H1 (cell line): ENCODE results near the gene ZBTB42. TPM values are rescaled to one million over a fixed set of nuclear protein-coding genes. Genes with fewer than 3 reads are reported as not detected.

ENCODE experiments used
- CTCF ChIA-PET: fragments of 300-600 bp; sonication (Branson Sonifier 250); formaldehyde crosslinking; loops from one replicate; lab custom pipeline; 2021; ENCODE audit not compliant: partially characterized antibody; lab: Charles Lee
- POLR2A ChIA-PET: fragments of 300-600 bp; sonication (Branson Sonifier 250); formaldehyde crosslinking; loops from one replicate; lab custom pipeline; 2021; ENCODE audit warnings: inconsistent platforms; ENCODE audit not compliant: partially characterized antibody; lab: Charles Lee
- DNase-seq, 2 experiments: peaks; one replicate each; pipeline versions ENCODE4 v3.0.0 to v3.0.0-alpha.2; 2010 to 2022; ENCODE audit warnings: low spot score in 2 of 2, low read depth in 1 of 2, mixed read lengths in 1 of 2
- FAIRE-seq: peaks from 2 replicates; lab custom pipeline; 2011; peaks lifted over from hg19 to GRCh38; lab: Jason Lieb, UNC
- H2AFZ ChIP-seq: 2 replicates; pipeline ENCODE4 v1.8.1; 2012; ENCODE audit warnings: low read length, inconsistent platforms
- H2AK5ac ChIP-seq: 2 replicates; pipeline ENCODE4 v1.6.1; 2013; ENCODE audit warnings: low read depth, low read length
- H2BK120ac ChIP-seq: replicated peaks from 2 replicates; pipeline ENCODE3; 2013; ENCODE audit warnings: low read depth, low read length, inconsistent platforms
- H2BK12ac ChIP-seq: 2 replicates; pipeline ENCODE4 v1.6.1; 2013; ENCODE audit warnings: low read depth, low read length
- H2BK15ac ChIP-seq: 2 replicates; pipeline ENCODE4 v1.6.1; 2013; ENCODE audit warnings: low read length
- H2BK20ac ChIP-seq: 2 replicates; pipeline ENCODE4 v1.6.1; 2013; ENCODE audit warnings: low read length
- H2BK5ac ChIP-seq: 2 replicates; pipeline ENCODE4 v1.6.1; 2013; ENCODE audit warnings: low read depth, low read length
- H3K14ac ChIP-seq: 2 replicates; pipeline ENCODE4 v1.6.1; 2013; ENCODE audit warnings: inconsistent platforms; ENCODE audit not compliant: insufficient read length
- H3K18ac ChIP-seq: 2 replicates; pipeline ENCODE4 v1.6.1; 2013; ENCODE audit warnings: low read length; ENCODE audit errors: extremely low read depth
- H3K23ac ChIP-seq: 2 replicates; pipeline ENCODE4 v1.6.1; 2013; ENCODE audit warnings: inconsistent platforms; ENCODE audit not compliant: insufficient read length
- H3K23me2 ChIP-seq: 2 replicates; pipeline ENCODE4 v1.6.1; 2013; ENCODE audit warnings: low read depth, low read length
- H3K27ac ChIP-seq: 2 replicates; pipeline ENCODE4 v1.6.1; 2011; ENCODE audit warnings: low read depth, low read length, inconsistent platforms
- H3K27me3 ChIP-seq, 4 experiments: replicated peaks in 1 of 4; 1 replicate in 1 of 4; 2 replicates in 3 of 4; pipeline versions ENCODE4 v1.6.1 to v1.8.1; 2011 to 2013; ENCODE audit warnings: low read length in 3 of 4, mild to moderate bottlenecking in 3 of 4, inconsistent platforms in 2 of 4, mixed read lengths in 2 of 4, moderate library complexity in 1 of 4; ENCODE audit not compliant: control insufficient read depth in 3 of 4, insufficient read depth in 3 of 4; ENCODE audit errors: extremely low read depth in 1 of 4
- H3K36me3 ChIP-seq, 4 experiments: 2 replicates each; pipeline versions ENCODE4 v1.6.1 to v1.8.1; 2011 to 2013; ENCODE audit warnings: mild to moderate bottlenecking in 4 of 4, low read length in 3 of 4, moderate library complexity in 2 of 4, control low read depth in 1 of 4, inconsistent platforms in 1 of 4; ENCODE audit not compliant: insufficient read depth in 4 of 4, control insufficient read depth in 2 of 4
- H3K4ac ChIP-seq: replicated peaks from 2 replicates; pipeline ENCODE3; 2013; ENCODE audit warnings: low read length, low read depth, mixed read lengths, inconsistent platforms; ENCODE audit not compliant: insufficient read length
- H3K4me1 ChIP-seq, 4 experiments: replicated peaks in 1 of 4; 1 replicate in 1 of 4; 2 replicates in 3 of 4; pipeline versions ENCODE4 v1.6.1 to v1.8.1; 2011 to 2013; ENCODE audit warnings: low read length in 3 of 4, inconsistent platforms in 2 of 4, mixed read lengths in 1 of 4; ENCODE audit not compliant: insufficient read depth in 4 of 4, control insufficient read depth in 3 of 4
- H3K4me2 ChIP-seq, 2 experiments: 2 replicates each; pipeline versions ENCODE4 v1.6.1 to v1.8.1; 2011 to 2013; ENCODE audit warnings: low read depth in 2 of 2, low read length in 2 of 2, control low read depth in 1 of 2, inconsistent platforms in 1 of 2, mild to moderate bottlenecking in 1 of 2; ENCODE audit not compliant: insufficient read depth in 1 of 2
- H3K4me3 ChIP-seq, 4 experiments: fragments of 200-600, 300-600 bp in 1 of 4; sonication (generic), shearing (Covaris generic), sonication (Bioruptor Twin) in 1 of 4; 2 replicates each; pipeline versions ENCODE4 v1.5.1 to v1.8.1; 2011 to 2016; ENCODE audit warnings: low read length in 4 of 4, low read depth in 3 of 4, control low read depth in 2 of 4, inconsistent platforms in 2 of 4, mild to moderate bottlenecking in 2 of 4, mixed read lengths in 1 of 4, moderate library complexity in 1 of 4; ENCODE audit not compliant: insufficient read depth in 2 of 4; ENCODE audit errors: extremely low read depth in 1 of 4
- H3K56ac ChIP-seq: replicated peaks from 2 replicates; pipeline ENCODE3; 2013; ENCODE audit warnings: low read depth, mild to moderate bottlenecking, mixed read lengths, low read length, inconsistent platforms; ENCODE audit not compliant: insufficient read length
- H3K79me1 ChIP-seq: 2 replicates; pipeline ENCODE4 v1.6.1; 2013; ENCODE audit warnings: low read depth, low read length, control low read depth
- H3K79me2 ChIP-seq, 2 experiments: 2 replicates each; pipeline versions ENCODE4 v1.6.1 to v1.8.1; 2012 to 2013; ENCODE audit warnings: low read length in 2 of 2, mild to moderate bottlenecking in 2 of 2, inconsistent platforms in 1 of 2; ENCODE audit not compliant: insufficient read depth in 2 of 2, control insufficient read depth in 1 of 2
- H3K9ac ChIP-seq, 4 experiments: replicated peaks in 1 of 4; 1 replicate in 1 of 4; 2 replicates in 3 of 4; pipeline versions ENCODE4 v1.6.1 to v1.8.1; 2011 to 2013; ENCODE audit warnings: low read depth in 3 of 4, low read length in 3 of 4, control low read depth in 2 of 4, mild to moderate bottlenecking in 2 of 4, moderate library complexity in 2 of 4, inconsistent platforms in 1 of 4; ENCODE audit errors: extremely low read depth in 1 of 4
- H3K9me3 ChIP-seq, 2 experiments: 2 replicates each; pipeline versions ENCODE4 v1.6.1 to v1.8.1; 2012 to 2013; ENCODE audit warnings: mild to moderate bottlenecking in 2 of 2, moderate library complexity in 2 of 2, control low read depth in 1 of 2, inconsistent platforms in 1 of 2, low read depth in 1 of 2, low read length in 1 of 2, mixed read lengths in 1 of 2; ENCODE audit not compliant: insufficient read depth in 2 of 2
- H4K20me1 ChIP-seq, 2 experiments: replicated peaks in 1 of 2; 2 replicates each; pipeline versions ENCODE3 to v1.8.1; 2011 to 2013; ENCODE audit warnings: inconsistent platforms in 2 of 2, low read length in 2 of 2, mild to moderate bottlenecking in 1 of 2; ENCODE audit not compliant: insufficient read depth in 2 of 2, control insufficient read depth in 1 of 2
- H4K5ac ChIP-seq: 2 replicates; pipeline ENCODE4 v1.6.1; 2013; ENCODE audit warnings: low read length, low read depth, mixed read lengths, inconsistent platforms; ENCODE audit not compliant: insufficient read length
- H4K8ac ChIP-seq: 2 replicates; pipeline ENCODE4 v1.8.0; 2013; ENCODE audit warnings: mild to moderate bottlenecking, moderate library complexity, low read length, inconsistent platforms; ENCODE audit not compliant: insufficient read depth; ENCODE audit errors: extremely low read depth
- H4K91ac ChIP-seq: replicated peaks from 2 replicates; pipeline ENCODE3; 2013; ENCODE audit warnings: low read length, mixed read lengths, inconsistent platforms; ENCODE audit not compliant: insufficient read length
- ASH2L ChIP-seq: fragments of 200-600, 300-600 bp; sonication (generic); IDR thresholded peaks from one replicate; pipeline ENCODE4 v1.7.1; 2017; ENCODE audit warnings: low read length
- EGR1 ChIP-seq: IDR thresholded peaks from 2 replicates; pipeline ENCODE4 v1.6.1; 2011; ENCODE audit warnings: low read depth, low read length, borderline replicate concordance
- EZH2 ChIP-seq: fragments of 200-600 bp; sonication (generic); IDR thresholded peaks from 2 replicates; pipeline ENCODE4 v1.7.1; 2012; ENCODE audit warnings: low read depth, mild to moderate bottlenecking, moderate library complexity, low read length, inconsistent platforms; ENCODE audit not compliant: severe bottlenecking
- FOSL1 ChIP-seq: IDR thresholded peaks from 2 replicates; pipeline ENCODE4 v1.6.1; 2011; ENCODE audit warnings: mild to moderate bottlenecking, low read depth, low read length, moderate library complexity; ENCODE audit not compliant: insufficient read depth
- GABPA ChIP-seq: IDR thresholded peaks from 2 replicates; pipeline ENCODE4 v1.6.1; 2011; ENCODE audit warnings: mild to moderate bottlenecking, low read length, moderate library complexity, borderline replicate concordance; ENCODE audit not compliant: insufficient read depth
- RXRA ChIP-seq: IDR thresholded peaks from 2 replicates; pipeline ENCODE4 v1.6.1; 2011; ENCODE audit warnings: low read depth, mild to moderate bottlenecking, low read length, moderate library complexity; ENCODE audit not compliant: insufficient read depth
- SP2 ChIP-seq: IDR thresholded peaks from 2 replicates; pipeline ENCODE4 v1.6.1; 2012; ENCODE audit warnings: mild to moderate bottlenecking, low read length, inconsistent platforms
- SRF ChIP-seq: IDR thresholded peaks from 2 replicates; pipeline ENCODE4 v1.6.1; 2011; ENCODE audit warnings: mild to moderate bottlenecking, low read depth, low read length, moderate library complexity
- TAF7 ChIP-seq: optimal IDR thresholded peaks from 2 replicates; pipeline ENCODE3; 2011; ENCODE audit warnings: low read depth, mild to moderate bottlenecking, inconsistent platforms, low read length, moderate library complexity, borderline replicate concordance
- WGBS, 2 experiments: shearing (Covaris generic) in 1 of 2; methylation state at CpG; one replicate each; pipeline versions ENCODE4 v1.1.6 to v1.1.7; 2013 to 2015; ENCODE audit warnings: low lambda C conversion rate in 2 of 2, mixed read lengths in 2 of 2, inconsistent platforms in 1 of 2, low coverage in 1 of 2, missing lambda C conversion rate in 1 of 2; ENCODE audit not compliant: insufficient replicate concordance in 2 of 2, insufficient coverage in 1 of 2, insufficient read length in 1 of 2; ENCODE audit errors: extremely low coverage in 1 of 2, missing lambda C conversion rate in 1 of 2; 5-methylcytosine and 5-hydroxymethylcytosine counted together
- polyA plus RNA-seq, 7 experiments: library from polyadenylated mRNA; depleted of rRNA in 3 of 7; stranded (reverse) in 5 of 7; unstranded in 2 of 7; fragments of >200 nt in 5 of 7; fragments of 200-250 nt in 2 of 7; gene quantifications; 1 replicate in 5 of 7; 2 replicates in 1 of 7; 4 replicates in 1 of 7; pipeline versions ENCODE4 v1.2.1 to v1.2.3, GENCODE V29; 2011 to 2013; ENCODE audit warnings: missing spikeins in 2 of 7, mixed read lengths in 2 of 7
- total RNA-seq: library from RNA; stranded (reverse); fragmentation: NEBNext Ultra II Directional; extraction: Animal tissue kit (Norgen Biotek cat#: 25700); gene quantifications from 2 replicates; pipeline ENCODE4 v1.2.1, GENCODE V29; 2021

ZBTB42 gene
- total and polyA plus RNA-seq, 2 of the 8 experiments (the other 6 are each of a cell fraction or from before 2014, with no cell fraction given), result 2.8 to 3.1 TPM

DNA sequence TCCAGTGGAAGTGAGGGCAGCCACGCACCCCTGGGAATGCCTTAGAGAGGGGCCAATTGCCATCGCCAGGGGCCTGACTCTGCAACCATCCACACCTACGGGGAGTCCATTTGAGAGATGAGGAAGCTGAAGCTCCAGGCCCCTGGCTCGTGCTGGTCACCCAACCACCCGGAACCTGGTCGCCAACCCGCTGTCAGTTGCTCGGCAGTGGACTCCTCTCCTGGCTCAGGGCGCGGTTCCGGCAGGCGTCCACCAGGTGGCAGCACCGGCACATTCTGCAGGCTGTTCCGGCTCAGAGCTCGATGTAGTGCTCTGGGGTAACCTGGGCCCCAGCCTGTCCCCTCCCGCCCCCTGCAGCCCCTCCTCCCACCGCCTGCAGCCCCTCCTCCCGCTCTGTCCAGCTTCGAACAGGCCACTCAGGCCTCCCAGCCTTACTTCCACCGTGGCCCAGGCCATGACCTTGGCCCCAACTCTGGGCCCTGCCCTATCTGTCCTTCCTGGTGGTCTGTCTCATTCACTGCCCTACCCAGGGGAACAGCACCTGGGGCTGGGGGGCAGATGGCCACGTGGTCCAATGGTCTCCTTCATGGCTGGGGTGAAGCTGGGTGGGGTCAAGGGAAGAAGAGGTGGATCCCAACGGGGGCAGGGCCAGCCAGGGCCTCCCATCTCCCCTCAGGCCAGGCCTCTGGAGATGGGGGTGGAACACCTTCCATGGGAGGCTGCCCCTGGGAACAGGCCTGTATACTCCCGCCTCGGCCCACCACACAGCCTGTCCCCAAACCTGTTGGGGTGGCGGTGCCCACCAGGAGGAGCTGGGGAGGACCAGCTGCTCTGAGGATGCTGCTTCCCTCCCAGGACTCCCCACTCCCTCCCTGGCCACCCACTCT lies 32.2 kb upstream of the ZBTB42 start:
- ChIA-PET CTCF (interaction anchor here (0.6 to 7.8 kb wide), 34 partner anchors 9 to 286 kb away, joined by 3 to 110 read pairs (median 6); partner anchors contain the start of genes AKT1 and SIVA1), POLR2A (interaction anchor here (0.7 to 2.7 kb wide), 12 partner anchors 9 to 103 kb away, joined by 3 to 9 read pairs (median 4); partner anchors contain the start of gene SIVA1)
- H2AK5ac ChIP-seq, result no peak overlapping the region
- peaks cover 0 to 24% (median 12%) of the 10 kb centered on the region in 4 experiments; a peak in 7 of 8 replicates for H3K36me3 ChIP-seq
- FAIRE-seq, result no peak
- no peaks in the 10 kb centered on the region for H3K79me2 ChIP-seq
- WGBS, 2 experiments, result 27% methylated on average over 21 of the region's 25 CpGs; no CpG with 5 or more reads in 1 of the 2 experiments
- H3K4me2 ChIP-seq, result peak overlapping the region; percentile 3 to 61; a peak in 3 of 4 replicates
- H3K9me3 ChIP-seq, result peaks cover 11 to 17% of the 10 kb centered on the region in 2 experiments; a peak in 2 of 4 replicates
- no peak overlapping the region for H3K27ac ChIP-seq
- no peak overlapping the region for H3K14ac ChIP-seq
- no peaks in the 10 kb centered on the region for H3K79me1 ChIP-seq
- peaks cover 0 to 11% (median 8%) of the 10 kb centered on the region in 4 experiments; a peak in 6 of 7 replicates for H3K4me1 ChIP-seq
- H3K9ac ChIP-seq, result 0 out of 7 replicates have a peak overlapping the region, but pooled peaks of 1 of the 4 experiments have one; percentile 13
- H4K91ac ChIP-seq, result peak overlapping the region; percentile 56
- no peak overlapping the region; the same call in 1 of the 2 replicates for H2AFZ ChIP-seq
- peak overlapping the region in 1 of 4 experiments; percentile 42; a peak in 1 of 8 replicates for H3K4me3 ChIP-seq
- H2BK20ac ChIP-seq, result no peak overlapping the region
- no peaks in the 10 kb centered on the region for H3K27me3 ChIP-seq
- no peak overlapping the region; the same call in 1 of the 2 replicates for H4K8ac ChIP-seq
- DNase-seq, result peak; percentile 80 to 100
- peak overlapping the region; percentile 12; the same call in 1 of the 2 replicates for H2BK5ac ChIP-seq
- H3K23ac ChIP-seq, result no peak overlapping the region
- no peak overlapping the region for H3K4ac ChIP-seq
- H4K5ac ChIP-seq, result peak overlapping the region; percentile 40
- peak overlapping the region; percentile 86 for H3K18ac ChIP-seq
- H4K20me1 ChIP-seq, result peaks cover 7 to 16% of the 10 kb centered on the region in 2 experiments
- H2BK15ac ChIP-seq, result peak overlapping the region; percentile 53; the same call in 1 of the 2 replicates
- no peak overlapping the region for H2BK120ac ChIP-seq
- peak overlapping the region; percentile 17; the same call in 1 of the 2 replicates for H2BK12ac ChIP-seq
- peak overlapping the region; percentile 21 for H3K56ac ChIP-seq
- H3K23me2 ChIP-seq, result no peaks in the 10 kb centered on the region
- TF ChIP-seq TAF7 (peak; percentile 22), ASH2L (no peak), SRF (no peak), FOSL1 (no peak), EGR1 (no peak), SP2 (no peak), EZH2 (no peak), GABPA (peak; percentile 54; the same call in 1 of the 2 replicates), RXRA (no peak)
